NCI-H2196 (cell line): ENCODE measurements around the gene TAF3.

Experiments
- DNase-seq: peaks from one replicate; lab custom pipeline; 2025; ENCODE audit not compliant: unreplicated experiment; lab: John Stamatoyannopoulos, UW

Gene TAF3

GRCh38 chr10:8044908-8045725 lies 226.8 kb downstream of the TAF3 start:
- no peak for DNase-seq

GRCh38 chr10:8045726-8046494 lies 227.6 kb downstream of the TAF3 start:
- no peak for DNase-seq

- no peak for DNase-seq
These were observed 229.4 kb downstream of the TAF3 start for GRCh38 chr10:8047452-8048280.

GRCh38 chr10:8048281-8049008 lies 230.1 kb downstream of the TAF3 start:
- DNase-seq, result no peak

GRCh38 chr10:8049045-8049864 lies 230.9 kb downstream of the TAF3 start:
- DNase-seq, result no peak

- no peak for DNase-seq
These were observed 231.7 kb downstream of the TAF3 start for GRCh38 chr10:8049865-8050555.

GRCh38 chr10:8050556-8051108 lies 232.3 kb downstream of the TAF3 start:
- DNase-seq, result no peak

GRCh38 chr10:8051109-8051821 lies 233.0 kb downstream of the TAF3 start:
- no peak for DNase-seq

- no peak for DNase-seq
These were observed 233.5 kb downstream of the TAF3 start for GRCh38 chr10:8051851-8052257.

- DNase-seq, result no peak
These were observed 234.1 kb downstream of the TAF3 start for GRCh38 chr10:8052341-8052955.

- DNase-seq, result no peak
These were observed 234.7 kb downstream of the TAF3 start for GRCh38 chr10:8052956-8053445.

GRCh38 chr10:8053446-8054243 lies 235.3 kb downstream of the TAF3 start:
- peak; percentile 78 for DNase-seq

GRCh38 chr10:8054244-8054493 lies 235.9 kb downstream of the TAF3 start:
- DNase-seq, result no peak

GRCh38 chr10:8054494-8055407 lies 236.4 kb downstream of the TAF3 start, which contains the start of gene GATA3:
Gene GATA3, plus strand, starts transcription at chr10:8054688. Its CDS starts 968 bp downstream, at chr10:8055656.
- no peak for DNase-seq

- DNase-seq, result no peak
These were observed 237.4 kb downstream of the TAF3 start for GRCh38 chr10:8055420-8056349.
